ENCODE data around the gene COA5.

Gene COA5

DNA sequence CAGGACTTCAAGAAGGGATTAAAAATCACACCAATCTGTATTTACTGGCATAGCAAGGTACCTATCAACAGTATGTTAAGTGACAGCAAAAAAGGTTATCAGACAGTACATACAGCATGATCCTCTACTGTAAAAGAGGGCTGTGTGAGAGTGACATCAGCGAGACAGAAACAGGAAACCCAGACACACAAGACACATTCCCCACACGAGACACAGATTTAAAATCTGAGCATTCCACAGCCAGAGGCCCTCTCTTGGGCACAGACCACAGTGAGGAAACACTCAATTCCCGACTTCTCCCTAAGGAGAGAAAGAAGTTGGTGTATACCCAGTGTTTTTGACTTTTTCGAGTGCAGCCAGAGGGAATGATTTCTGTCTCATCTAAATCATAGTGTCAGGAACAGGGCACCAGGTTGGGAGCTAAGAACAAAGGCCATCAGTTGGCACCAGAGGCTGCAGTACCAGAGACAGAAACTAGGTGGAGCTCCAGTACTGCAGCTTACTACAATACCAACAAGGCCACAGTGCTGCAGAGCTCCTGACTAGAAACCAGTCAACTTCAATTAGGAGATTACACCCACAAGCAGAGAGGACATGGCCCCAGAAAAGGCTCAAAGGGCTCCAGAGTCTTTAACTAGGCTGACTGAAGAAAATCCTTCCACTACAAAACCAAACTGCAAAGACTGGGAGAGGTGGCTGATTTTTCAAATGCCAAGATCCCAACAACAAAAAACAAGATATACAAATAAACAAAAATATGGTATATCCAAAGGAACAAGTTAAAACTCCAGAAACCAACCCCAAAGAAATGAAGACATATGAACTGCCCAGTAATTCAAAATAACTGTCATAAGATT lies 41.1 kb upstream of the COA5 start:
- H3K36me3 ChIP-seq: peaks cover 16% of the 10 kb centered on the region
- H3K4me1 ChIP-seq (ENCODE audit: control insufficient read depth in 1 of 2, insufficient read depth in 1 of 2, low read depth in 1 of 2, low read length in 1 of 2): peaks cover 6 to 8% of the 10 kb centered on the region in 2 experiments
- no peaks in the 10 kb centered on the region for H3K9me3 ChIP-seq
- H3K27me3 ChIP-seq: no peaks in the 10 kb centered on the region
- H3K27ac ChIP-seq: peak overlapping the region; percentile 32
- H3K4me3 ChIP-seq (ENCODE audit: low read depth in 1 of 2, low read length in 1 of 2): no peak overlapping the region
- TF ChIP-seq, protein P1, sequence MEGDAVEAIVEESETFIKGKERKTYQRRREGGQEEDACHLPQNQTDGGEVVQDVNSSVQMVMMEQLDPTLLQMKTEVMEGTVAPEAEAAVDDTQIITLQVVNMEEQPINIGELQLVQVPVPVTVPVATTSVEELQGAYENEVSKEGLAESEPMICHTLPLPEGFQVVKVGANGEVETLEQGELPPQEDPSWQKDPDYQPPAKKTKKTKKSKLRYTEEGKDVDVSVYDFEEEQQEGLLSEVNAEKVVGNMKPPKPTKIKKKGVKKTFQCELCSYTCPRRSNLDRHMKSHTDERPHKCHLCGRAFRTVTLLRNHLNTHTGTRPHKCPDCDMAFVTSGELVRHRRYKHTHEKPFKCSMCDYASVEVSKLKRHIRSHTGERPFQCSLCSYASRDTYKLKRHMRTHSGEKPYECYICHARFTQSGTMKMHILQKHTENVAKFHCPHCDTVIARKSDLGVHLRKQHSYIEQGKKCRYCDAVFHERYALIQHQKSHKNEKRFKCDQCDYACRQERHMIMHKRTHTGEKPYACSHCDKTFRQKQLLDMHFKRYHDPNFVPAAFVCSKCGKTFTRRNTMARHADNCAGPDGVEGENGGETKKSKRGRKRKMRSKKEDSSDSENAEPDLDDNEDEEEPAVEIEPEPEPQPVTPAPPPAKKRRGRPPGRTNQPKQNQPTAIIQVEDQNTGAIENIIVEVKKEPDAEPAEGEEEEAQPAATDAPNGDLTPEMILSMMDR (IDR thresholded peaks at IDR 0.05): peak; percentile 93

DNA sequence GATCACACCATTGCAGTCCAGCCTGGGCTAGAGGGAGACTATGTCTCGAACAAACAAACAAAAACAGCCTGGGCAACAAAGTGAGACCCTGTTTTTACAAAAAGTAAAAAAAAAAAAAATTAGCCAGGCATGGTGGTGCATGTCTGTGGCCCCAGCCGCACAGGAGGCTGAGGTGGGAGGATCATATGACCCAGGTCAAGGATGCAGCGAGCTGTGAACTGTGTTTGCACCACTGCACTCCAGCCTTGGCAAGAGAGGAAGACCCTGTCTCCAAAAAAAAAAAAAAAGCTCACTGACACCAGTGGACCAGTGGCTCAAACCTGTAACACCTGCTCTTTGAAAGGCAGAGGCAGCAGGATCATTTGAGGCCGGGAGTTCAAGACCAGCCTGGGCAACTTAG lies 40.1 kb upstream of the COA5 start:
- H3K27ac ChIP-seq: no peak overlapping the region
- no peak overlapping the region for H3K4me3 ChIP-seq (ENCODE audit: low read depth in 1 of 2, low read length in 1 of 2)
- H3K36me3 ChIP-seq: peaks cover 24% of the 10 kb centered on the region
- peaks cover 4 to 6% of the 10 kb centered on the region in 2 experiments for H3K4me1 ChIP-seq (ENCODE audit: control insufficient read depth in 1 of 2, insufficient read depth in 1 of 2, low read depth in 1 of 2, low read length in 1 of 2)
- no peaks in the 10 kb centered on the region for H3K27me3 ChIP-seq
- H3K9me3 ChIP-seq: no peaks in the 10 kb centered on the region
- TF ChIP-seq, protein P1 (IDR thresholded peaks at IDR 0.05): no peak

DNA sequence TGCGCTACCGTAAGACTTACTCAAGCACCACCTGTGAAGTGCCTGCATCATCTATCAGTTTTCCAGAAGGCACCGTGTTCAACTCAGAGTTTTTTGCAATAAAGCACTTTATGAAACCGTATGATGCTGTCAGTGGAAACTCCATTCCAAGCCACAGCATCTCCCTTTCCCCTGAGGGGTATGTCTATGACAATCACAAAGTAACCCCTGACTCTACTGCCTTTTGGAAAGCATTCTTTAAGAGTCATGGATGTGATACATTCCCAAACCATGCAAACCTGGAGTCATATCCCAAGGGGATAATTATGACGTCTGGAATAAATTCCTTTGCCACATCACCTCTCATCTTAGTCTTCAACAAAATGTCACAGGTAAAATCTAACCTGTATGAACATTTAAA lies 39.3 kb upstream of the COA5 start:
- TF ChIP-seq, protein P1 (IDR thresholded peaks at IDR 0.05): no peak
- Histone ChIP-seq H3K36me3 (peaks cover 32% of the 10 kb centered on the region), H3K4me3 (ENCODE audit: low read depth in 1 of 2, low read length in 1 of 2) (no peak overlapping the region), H3K9me3 (no peaks in the 10 kb centered on the region), H3K27ac (no peak overlapping the region), H3K4me1 (ENCODE audit: control insufficient read depth in 1 of 2, insufficient read depth in 1 of 2, low read depth in 1 of 2, low read length in 1 of 2) (peaks cover 4 to 6% of the 10 kb centered on the region in 2 experiments), H3K27me3 (no peaks in the 10 kb centered on the region)

DNA sequence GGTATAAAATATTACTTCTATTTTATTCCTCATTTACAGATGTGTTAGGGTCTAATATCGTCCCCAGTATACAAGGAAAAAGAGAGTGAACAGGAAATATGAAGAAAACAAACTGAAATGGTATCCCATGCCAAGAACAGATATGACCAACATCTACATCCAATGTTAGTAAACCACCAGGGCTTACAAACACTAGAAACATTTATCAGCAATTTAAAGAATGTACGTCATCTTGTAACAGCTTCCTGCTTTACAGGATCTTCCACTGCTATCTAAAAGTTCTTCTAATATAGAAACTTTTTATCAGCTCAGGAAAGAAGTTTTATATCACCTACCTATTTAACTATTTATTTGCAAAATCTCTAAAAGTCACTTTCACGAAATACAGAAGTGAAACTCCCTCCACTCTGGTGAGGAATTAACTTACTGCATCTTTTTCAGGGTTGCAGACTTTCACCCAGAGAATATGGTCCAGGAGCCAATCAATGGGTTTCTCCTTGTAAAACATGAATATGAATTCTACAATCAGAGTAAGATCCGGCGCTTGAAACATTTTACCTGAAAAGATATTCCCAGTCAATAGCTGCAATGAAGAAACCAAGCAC lies 35.3 kb upstream of the COA5 start:
- H3K4me3 ChIP-seq (ENCODE audit: low read depth in 1 of 2, low read length in 1 of 2): no peak overlapping the region
- TF ChIP-seq, protein P1 (IDR thresholded peaks at IDR 0.05): no peak
- peaks cover 63% of the 10 kb centered on the region for H3K36me3 ChIP-seq
- H3K9me3 ChIP-seq: no peaks in the 10 kb centered on the region
- H3K27me3 ChIP-seq: no peaks in the 10 kb centered on the region
- H3K4me1 ChIP-seq (ENCODE audit: control insufficient read depth in 1 of 2, insufficient read depth in 1 of 2, low read depth in 1 of 2, low read length in 1 of 2): no peaks in the 10 kb centered on the region
- H3K27ac ChIP-seq: no peak overlapping the region

DNA sequence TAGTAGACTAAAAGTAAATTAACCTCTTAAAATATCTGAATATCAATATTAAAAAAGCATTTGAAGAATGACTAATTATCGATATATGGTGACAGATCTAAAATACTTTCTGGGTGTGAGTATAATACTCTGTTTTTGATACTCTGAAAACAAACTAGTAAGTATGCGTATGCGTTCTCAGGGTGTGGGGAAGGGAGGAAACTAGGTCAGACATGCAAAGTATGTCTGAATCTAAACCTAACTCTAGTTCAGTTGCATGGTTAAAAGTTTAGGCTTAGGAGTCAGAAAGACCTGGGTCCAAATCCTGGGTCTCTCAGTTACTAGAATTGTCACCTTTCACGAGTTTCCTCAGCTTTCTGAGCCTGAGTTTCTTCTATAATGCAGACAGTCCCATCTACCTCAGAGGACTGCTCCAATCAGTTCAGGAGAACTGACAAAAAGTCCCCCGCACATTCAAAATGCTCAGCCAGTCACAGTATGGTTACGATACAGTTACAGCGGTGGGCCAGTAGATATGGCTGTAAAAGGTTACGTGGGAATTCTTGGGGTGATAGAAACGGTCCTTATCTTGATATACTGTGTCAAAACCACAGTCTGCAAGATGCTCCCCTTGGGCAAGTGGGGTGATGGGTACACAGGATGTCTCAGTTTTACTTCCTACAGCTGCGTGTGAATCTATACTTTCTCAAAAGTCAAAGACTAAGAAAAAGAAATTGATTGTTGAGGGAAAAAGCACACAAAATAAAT lies 29.3 kb upstream of the COA5 start:
- Histone ChIP-seq H3K36me3 (peaks cover 88% of the 10 kb centered on the region), H3K27ac (no peak overlapping the region), H3K9me3 (no peaks in the 10 kb centered on the region), H3K4me3 (ENCODE audit: low read depth in 1 of 2, low read length in 1 of 2) (no peak overlapping the region), H3K27me3 (no peaks in the 10 kb centered on the region), H3K4me1 (ENCODE audit: control insufficient read depth in 1 of 2, insufficient read depth in 1 of 2, low read depth in 1 of 2, low read length in 1 of 2) (no peaks in the 10 kb centered on the region)
- TF ChIP-seq, protein P1 (IDR thresholded peaks at IDR 0.05): no peak

Data from neutrophil (primary cell).